GM18907 (cell line): ENCODE data around the gene PLCE1.
"Not testable (repeated sequence)": the region's sequence is repeated elsewhere in the genome, so short reads cannot be mapped to it uniquely, and the experiment has no call there.

Source experiments
- ATAC-seq: cut with Tn5 transposase; IDR thresholded peaks from one replicate; pipeline ENCODE4 v1.9.1; 2021; ENCODE audit warnings: mild to moderate bottlenecking, moderate library complexity; ENCODE audit not compliant: unreplicated experiment

PLCE1 gene

DNA sequence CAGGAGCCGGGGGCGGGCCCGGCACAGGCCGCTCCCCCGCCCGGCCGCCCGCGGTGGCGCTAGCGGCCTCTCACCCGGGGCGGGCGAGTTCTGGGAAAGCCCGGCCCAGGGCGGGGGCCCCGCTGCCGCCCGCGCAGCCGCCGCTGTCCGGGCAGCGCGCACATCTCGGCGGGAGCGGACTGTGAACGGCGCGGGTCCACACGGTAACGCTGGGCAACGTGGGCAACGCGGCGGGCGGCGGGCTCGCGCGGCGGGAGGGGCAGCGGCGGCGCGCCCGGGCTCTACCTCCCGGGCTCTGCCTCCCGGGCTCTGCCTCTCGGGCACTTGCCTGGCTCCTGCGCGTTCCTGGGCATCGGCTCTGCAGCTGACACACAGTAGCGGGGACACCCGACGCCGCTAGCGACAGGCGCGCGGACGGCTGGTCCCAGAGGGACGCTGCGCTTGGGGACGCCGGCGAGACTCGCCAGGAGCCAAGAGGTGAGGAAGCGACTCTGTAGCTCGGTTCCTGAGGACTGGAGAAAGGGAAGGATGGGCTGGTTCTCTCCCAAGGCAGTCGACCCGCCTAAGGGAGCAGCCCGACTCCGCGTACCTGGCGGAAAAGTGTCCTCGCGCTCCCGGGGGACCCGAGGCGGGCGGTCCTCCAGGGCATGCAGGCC lies at the start of gene PLCE1:
PLCE1 (plus strand) TSS at position 150 of the 656 bp plus-strand sequence. CDS start 37,116 bp downstream, outside the sequence.
- ATAC-seq, result no peak

DNA sequence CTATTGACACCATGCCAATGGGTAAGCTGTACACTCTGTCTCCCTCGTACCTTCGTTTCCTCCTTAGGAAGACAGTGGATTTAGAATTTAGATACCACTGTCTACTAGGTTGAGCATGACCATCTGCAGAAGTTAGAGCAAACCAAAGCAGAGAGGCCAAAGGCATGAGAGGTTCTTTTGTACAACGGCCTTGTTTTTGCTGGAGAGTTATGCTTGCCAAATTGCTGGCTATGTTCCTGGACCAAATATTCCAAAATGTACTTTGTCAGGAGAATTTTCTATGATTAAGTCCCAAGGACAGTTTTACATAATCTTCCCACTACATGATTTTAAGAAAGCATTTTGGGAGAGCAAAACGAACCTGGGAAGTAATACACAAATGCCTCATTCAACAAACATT lies 47.9 kb upstream of the PLCE1 start:
- ATAC-seq, result no peak

DNA sequence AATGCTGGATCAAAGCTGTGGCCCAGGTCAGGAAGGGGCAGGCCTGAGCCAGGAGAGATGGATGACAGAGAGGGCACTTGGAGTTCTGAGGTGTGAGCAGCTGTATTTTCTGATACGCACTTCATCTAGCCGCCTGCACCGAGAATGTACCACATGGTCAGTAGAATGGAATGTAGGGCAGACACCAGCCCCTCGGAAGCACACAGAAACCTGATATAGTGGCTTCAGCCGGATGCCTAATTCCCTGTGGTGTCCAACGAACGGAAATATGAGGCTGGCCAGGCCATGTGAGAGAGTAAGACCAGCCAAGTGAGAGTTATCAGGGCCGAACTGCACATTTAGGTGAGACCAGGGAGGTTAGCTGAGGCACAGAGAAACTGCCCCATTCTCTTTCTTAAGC lies 46.7 kb upstream of the PLCE1 start:
- no peak for ATAC-seq

DNA sequence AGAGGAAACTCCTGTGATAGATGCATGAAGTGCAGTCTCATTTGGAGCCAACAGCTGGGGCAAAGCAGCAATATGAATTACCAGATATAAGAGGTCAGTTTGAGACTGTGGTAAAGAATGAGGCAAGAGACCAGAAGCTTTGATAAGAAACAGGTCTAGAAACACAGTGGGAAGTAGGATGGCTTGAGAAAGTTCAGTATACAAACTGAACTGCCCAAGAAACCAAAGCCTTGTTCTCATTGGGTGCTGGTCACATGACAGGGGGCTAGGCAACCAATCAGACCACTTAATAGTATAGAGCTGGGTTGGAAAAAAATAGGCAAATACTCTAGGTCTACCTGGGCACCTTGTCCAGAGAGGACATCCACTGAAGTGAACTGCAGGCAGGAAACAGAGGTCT lies 46.2 kb upstream of the PLCE1 start:
- no peak for ATAC-seq

DNA sequence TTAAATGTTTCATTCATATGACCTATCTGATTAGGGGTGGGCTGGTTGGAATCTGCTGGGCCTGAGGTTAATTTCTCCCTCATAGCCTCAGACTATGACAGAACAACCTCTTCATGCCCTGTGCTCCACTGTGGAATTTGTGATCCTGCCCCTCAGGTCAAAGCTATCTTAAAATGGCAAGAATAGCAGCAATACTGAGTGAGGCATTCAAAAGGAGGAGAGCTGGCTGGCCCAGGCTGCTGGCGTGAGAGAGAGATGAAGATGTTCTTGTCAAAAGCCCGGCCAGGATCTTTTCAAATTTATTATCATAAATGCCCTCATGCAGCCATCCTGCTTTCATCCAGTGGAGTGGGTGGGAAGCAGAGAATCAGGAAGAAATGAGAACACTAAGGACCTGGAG lies 41.8 kb upstream of the PLCE1 start:
- no peak for ATAC-seq

DNA sequence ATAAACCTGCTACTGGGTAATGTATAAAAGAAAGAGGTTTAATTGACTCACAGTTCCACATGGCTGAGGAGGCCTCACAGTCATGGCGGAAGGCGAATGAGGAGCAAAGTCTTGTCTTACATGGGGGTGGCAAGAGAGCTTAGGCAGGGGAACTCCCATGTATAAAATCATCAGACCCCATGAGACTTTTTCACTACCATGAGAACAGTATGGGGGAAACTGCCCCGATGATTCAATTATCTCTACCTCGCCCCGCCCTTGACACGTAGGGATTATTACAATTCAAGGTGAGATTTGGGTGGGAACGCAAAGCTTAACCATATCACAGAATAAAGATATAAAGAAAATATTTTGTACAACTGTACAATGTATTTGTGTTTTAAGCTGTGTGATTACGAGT lies 39.4 kb upstream of the PLCE1 start:
- no peak for ATAC-seq

DNA sequence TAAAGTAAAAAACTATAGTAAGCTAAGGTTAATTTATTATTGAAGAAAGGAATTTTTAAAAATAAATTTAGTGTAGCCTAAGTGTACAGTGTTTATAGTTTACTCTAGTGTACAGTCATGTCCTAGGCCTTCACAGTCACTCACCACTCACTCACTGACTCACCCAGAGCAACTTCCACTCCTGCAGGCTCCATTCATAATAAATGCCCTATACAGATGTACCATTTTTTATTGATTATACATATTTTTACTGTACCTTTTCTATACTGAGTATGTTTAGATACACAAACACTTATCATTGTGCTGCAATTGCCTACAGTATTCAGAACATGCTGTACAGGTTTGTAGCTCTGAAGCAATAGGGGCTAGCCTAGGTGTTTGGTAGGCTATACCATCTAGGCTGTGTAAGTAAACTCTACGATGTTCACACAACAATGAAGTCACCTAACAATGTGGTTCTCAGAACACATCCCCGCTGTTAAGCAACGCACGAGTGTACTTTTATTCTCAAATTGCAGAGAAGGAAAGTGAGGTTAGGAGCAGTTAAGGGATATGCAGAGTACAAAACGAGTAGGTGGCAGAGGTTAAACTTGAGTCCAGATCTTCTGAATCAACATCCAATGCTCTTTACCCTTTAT lies 38.9 kb upstream of the PLCE1 start:
- no peak for ATAC-seq

DNA sequence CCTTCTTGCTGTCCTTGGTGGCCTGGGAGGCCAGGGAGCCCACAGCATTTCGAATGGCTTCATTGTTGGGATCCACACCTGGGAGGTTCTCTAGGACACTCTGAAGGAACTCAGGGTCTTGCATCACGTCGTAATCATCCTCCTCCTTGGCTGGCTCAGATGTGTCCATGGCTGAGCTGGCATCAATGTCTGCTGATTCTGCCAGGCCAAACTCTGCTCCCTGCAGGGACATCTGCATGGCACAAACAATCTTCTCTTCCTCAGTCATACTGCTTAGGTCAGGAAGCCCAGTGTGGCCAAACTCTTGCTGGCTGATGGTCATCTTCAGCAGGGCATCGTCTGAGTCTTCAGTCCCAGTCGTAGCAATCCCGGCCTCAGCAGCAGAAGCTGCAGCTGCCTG lies 34.9 kb upstream of the PLCE1 start:
- ATAC-seq, result no peak

DNA sequence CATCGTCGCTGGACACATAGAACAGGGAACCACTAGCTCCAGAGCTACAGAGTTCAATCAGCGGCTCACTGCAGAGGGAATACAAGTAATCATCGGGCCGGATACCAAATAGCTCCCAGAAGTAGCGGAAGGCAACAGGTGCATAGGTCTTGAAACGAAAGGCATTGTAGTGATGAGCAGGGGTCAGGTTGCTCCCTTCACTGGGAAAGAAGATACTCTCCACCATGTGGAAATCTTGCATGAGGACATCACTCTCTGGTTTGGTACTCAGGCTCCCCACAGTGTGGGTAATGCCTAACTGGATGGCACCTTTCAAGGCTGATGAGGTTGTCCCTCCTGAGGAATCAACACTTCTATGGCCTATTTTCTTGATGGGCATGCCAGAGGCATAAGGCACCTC lies 32.7 kb upstream of the PLCE1 start:
- not testable (repeated sequence) for ATAC-seq

DNA sequence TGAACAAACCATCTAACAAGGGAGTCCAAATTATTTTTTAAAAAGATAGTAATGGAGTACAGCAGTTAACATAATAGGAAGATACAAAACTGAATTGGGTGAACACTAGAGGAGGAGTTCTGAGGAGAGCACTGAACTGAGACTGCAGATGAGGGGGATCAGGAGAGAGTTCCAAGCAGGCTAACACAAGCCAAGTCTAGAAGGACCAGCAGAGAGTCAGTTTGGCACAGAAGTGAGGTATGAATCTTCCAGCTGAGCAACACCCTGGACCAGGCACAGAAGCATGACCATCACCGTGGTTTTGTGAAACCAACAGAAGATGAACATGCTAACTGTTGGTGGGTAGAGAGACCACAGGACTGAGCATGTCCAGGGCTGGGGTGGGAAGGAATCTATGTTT lies 30.8 kb upstream of the PLCE1 start:
- ATAC-seq, result no peak

DNA sequence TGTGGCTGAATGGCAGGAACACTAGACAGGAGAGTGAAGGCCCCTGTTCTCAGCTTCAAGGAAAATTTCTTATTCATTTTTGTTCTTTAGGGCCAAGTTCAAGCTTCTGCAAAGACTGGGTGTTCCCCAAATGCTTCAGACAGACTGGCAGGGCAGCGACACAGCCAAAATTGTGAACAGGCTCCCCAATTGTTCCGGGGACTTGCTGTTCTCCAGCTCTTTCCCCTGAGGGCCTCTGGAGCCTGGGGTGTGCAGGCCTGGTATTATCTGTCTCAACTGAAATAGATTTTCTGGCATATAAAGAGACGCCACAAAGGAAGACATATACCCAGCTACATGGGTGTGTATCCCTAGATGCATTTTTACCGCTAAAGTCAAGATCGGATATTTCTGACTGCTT lies 30.3 kb upstream of the PLCE1 start:
- no peak for ATAC-seq

DNA sequence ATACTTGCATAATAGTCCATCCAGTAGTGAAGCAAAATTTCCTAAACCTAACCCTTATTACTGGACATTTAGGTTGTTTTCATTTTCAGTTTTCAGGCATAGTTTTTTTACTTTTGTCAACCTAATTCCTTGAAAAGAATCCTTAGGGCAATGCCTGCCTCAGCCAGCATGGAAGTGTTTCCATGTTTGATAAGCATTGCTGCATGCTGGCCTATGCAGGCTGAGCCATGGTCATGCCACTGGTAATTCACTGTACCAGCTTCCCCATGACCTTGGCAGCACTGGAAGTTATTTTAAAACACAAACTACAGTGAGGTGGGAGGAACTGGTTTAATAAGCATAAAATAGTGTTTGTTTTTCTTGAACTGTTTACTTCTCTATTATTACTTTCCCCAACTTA lies 27.8 kb upstream of the PLCE1 start:
- no peak for ATAC-seq

DNA sequence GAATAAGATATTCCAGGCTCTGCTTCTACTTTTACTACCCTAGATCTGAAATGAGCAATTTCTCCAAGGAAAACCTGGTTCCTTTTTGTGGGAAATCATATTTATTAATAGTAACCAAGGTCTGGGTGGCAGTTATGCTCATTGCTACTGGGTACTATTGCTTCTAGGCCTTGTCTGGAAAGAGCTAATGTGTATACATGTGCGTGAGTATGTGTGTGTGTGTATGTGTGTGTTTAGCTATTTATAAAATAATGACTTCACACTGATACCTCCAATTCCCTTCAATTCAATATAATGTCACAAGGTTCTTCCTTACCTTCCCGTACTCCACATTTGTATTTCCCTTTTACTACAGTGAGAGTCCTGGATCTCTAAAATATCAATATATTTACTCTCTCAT lies 26.0 kb upstream of the PLCE1 start:
- no peak for ATAC-seq

DNA sequence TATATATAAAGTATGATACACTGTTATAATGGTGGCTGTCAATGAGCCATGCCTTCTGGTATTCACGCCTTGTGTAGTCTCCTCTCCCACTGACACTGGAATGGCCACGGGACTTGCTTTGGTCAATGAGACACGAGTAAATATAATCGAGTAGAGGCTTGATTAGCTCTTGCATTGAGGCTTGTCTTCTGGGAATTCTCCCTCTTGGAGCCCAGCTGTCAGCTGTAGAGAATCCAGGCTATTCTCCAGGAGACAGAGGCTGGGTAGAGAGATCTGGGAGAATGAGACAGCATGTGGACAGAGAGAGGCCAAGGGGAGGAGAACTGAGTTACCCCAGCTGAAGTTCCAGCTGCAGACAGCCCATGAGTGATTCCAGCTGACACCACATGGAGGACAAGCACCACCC lies 25.2 kb upstream of the PLCE1 start:
- ATAC-seq, result no peak

DNA sequence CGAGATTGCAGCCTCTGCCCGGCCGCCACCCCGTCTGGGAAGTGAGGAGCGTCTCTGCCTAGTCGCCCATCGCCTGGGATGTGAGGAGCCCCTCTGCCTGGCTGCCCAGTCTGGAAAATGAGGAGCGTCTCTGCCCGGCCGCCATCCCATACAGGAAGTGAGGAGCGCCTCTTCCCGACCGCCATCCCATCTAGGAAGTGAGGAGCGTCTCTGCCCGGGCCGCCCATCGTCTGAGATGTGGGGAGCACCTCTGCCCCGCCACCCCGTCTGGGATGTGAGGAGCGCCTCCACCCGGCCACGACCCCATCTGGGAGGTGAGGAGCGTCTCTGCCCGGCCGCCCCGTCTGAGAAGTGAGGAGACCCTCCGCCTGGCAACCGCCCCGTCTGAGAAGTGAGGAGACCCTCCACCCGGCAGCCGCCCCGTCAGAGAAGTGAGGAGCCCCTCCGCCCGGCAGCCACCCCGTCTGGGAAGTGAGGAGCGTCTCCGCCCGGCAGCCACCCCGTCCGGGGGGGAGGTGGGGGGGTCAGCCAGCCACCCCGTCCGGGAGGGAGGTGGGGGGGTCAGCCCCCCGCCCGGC lies 23.2 kb upstream of the PLCE1 start:
- ATAC-seq, result not testable (repeated sequence)

DNA sequence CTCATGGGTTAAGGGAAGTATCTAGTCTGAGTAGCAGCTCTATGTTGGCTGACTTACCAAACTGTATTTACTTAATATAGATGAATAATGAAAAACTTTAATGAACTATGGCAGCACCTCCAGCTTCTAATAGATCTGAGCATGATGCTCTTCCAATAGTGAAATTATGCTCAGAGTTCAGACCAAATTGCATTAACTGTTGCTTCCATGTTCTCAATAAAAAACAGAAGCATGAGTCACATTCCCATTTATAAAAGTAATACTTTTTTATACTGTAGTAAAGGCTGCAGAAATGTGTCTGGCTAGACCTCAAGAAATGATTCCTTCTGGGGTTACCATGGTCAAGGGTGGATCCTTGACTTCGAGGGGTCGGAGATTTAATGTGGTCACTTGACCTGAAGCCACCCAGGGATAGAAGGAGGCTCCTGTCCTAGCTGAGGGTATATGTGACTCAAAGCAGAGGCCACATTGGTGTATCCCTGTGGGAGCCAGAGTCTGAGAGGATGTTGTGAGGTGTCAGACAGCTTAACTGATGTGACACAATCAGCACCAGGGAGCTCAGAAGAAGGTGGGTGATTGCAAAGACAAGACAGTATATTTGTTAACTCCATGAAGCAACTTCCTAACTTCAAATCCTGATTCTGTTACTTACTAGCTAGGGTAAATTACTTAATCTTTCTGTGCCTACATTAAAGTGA lies 19.8 kb upstream of the PLCE1 start:
- no peak for ATAC-seq

DNA sequence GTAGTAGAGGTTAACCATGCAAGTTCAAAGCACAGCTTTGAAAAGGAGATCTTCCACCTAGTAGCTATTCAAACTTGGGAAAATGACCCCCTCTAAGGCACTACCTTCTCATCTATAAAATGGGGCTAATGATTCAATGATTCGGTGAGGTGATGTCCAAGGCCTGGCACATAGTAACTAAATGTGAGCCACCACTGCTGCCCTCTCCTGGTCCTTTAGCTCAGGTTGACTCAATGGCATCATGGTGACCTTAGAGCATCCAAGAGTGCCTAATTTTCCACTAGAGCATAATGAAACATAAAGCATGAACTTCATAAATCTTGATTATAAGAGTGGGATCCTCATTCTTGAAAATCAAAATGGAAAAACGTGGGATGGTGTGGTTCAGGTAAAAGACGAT lies 16.3 kb upstream of the PLCE1 start:
- ATAC-seq, result no peak

DNA sequence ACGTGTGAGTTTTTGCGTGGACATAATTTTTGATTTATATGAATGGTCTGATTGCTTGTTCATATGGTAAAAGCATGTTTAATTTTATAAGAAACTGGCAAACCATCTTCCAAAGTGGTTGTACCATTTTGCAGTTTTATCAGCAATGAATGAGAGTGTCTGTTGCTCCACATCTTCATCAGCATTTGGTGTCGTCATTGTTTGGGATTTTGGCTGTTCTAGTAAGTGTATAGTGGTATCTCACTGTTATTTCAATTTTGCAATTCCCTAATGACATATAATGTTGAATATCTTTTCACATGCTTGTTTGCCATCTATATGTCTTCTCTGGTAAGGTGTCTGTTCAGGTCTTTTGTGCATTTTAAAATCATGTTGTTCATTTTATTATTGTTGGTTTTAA lies 13.2 kb upstream of the PLCE1 start:
- no peak for ATAC-seq

DNA sequence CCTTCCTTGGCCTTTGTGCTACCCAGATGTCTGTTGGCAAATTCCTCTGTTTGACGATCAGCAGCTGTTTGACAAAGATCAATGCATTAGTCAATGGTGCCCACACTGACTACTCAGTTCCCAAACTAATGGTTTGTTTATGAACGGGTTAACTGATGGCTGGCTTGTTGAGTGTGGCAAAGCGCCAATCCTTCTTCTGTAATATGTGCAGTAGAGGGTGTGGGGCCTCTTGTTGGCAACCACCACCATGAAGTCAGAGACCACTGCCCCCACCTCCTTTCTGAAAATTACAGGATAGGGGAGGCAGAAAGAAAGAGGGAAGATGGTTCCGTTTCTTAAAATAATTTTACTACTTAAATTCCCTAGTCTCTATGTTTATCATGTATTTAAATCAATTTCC lies 2.6 kb upstream of the PLCE1 start:
- ATAC-seq, result no peak

DNA sequence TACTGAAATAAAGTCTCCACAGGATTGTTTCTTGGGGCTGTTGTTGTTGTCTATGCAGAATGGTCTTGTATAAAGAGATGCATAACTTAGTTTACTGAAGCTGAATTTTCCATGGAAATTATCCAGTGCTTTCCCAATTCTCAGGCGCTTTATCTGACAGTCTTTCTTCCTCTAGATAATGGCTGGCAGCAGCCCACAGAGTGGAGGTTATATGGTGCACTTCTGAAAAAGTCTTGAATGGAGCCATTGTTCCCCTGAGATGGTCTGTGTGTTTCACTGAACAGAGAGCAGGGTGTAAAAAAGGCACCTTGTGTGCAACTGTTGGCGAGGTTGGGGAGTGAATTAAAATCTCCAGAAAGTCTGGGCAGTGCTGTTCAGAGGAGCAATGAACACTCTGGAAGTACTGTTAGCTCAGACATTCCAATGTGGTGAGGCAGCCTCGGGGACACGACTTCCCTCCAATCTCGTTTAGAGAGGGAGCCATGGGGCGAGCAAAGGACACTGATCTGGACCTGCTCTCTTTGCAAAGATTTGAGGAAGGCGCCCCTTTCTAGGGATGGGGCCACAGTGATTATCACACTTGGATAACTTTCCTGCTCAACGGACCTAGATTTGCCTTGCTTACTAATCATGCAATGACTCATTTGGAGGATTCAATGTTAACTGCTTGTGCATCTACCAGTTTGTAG lies 2.0 kb upstream of the PLCE1 start:
- ATAC-seq, result no peak

DNA sequence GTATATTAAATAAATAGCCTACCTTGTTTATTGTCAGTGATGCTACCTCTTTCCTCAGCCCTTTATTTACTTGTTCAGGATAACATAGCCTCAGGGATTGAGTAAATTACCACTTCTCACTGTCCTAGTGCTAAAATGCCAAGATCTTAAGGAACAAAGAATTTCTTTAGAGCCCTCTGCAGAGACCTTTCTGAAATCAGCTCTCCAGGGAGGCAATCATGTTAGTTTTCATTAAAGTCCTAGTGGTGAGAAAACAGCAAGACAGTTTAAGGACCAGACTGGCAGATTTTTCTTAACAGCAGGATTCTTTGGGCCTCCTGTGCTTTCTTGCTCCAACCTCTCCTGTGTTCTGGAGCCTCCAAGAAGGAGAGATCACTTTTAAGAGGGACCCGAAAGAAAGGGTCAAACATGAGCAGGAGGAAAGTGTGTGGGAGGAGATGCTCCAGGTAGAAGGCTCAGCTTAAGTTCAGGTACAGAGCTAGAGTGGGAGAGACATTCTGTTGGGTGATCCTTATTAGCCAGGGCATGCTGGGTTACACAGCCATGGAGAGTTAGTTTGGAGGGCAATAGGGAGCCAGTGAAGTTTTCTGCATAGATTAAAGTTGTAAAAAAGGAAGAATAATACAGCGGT lies 1.2 kb upstream of the PLCE1 start:
- no peak for ATAC-seq
